GM12865 (cell line): Measurements from ENCODE around the gene ADAMTSL2.

Experiments used
- DNase-seq: peaks from one replicate; pipeline ENCODE4 v3.0.0; 2010; ENCODE audit warnings: low read depth
- H3K4me3 ChIP-seq: 2 replicates; pipeline ENCODE4 v1.5.1; 2011; ENCODE audit warnings: mild to moderate bottlenecking, low read depth, low read length, control low read depth
- TF ChIP-seq, protein P1 (sequence below): IDR thresholded peaks from 2 replicates; pipeline ENCODE4 v1.5.1; 2011; ENCODE audit warnings: low read length, control low read depth, low read depth, inconsistent platforms; ENCODE audit not compliant: insufficient read depth; ENCODE audit errors: missing control alignments

Gene ADAMTSL2

DNA sequence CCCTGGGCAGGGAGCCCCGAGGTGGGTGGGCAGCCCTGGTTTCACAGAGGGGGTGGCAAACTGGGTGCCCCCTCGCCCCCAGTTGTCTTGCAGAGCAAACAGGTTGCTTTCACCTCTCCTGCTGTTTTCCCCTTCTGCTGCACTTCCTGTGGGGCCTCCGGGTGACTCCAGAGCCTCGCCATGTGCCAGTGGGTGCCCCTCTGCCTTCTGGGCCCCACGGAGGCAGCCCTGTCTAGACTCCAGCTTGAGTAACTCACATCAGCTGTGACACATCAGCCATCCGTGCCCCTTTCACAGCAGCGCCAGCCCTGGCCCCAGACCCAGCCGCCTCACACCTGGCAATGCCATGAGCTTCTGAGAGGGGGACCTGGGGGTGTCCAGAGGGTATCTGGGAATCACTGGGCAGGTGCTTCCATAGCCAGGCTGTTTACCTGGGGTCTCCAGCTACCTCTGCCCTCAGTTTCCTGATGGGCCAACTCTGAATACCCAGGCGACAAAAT, 36.9 kb downstream of the ADAMTSL2 start:
- H3K4me3 ChIP-seq = no peak overlapping the region
- DNase-seq = no peak
- TF ChIP-seq, protein P1, sequence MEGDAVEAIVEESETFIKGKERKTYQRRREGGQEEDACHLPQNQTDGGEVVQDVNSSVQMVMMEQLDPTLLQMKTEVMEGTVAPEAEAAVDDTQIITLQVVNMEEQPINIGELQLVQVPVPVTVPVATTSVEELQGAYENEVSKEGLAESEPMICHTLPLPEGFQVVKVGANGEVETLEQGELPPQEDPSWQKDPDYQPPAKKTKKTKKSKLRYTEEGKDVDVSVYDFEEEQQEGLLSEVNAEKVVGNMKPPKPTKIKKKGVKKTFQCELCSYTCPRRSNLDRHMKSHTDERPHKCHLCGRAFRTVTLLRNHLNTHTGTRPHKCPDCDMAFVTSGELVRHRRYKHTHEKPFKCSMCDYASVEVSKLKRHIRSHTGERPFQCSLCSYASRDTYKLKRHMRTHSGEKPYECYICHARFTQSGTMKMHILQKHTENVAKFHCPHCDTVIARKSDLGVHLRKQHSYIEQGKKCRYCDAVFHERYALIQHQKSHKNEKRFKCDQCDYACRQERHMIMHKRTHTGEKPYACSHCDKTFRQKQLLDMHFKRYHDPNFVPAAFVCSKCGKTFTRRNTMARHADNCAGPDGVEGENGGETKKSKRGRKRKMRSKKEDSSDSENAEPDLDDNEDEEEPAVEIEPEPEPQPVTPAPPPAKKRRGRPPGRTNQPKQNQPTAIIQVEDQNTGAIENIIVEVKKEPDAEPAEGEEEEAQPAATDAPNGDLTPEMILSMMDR = no peak

DNA sequence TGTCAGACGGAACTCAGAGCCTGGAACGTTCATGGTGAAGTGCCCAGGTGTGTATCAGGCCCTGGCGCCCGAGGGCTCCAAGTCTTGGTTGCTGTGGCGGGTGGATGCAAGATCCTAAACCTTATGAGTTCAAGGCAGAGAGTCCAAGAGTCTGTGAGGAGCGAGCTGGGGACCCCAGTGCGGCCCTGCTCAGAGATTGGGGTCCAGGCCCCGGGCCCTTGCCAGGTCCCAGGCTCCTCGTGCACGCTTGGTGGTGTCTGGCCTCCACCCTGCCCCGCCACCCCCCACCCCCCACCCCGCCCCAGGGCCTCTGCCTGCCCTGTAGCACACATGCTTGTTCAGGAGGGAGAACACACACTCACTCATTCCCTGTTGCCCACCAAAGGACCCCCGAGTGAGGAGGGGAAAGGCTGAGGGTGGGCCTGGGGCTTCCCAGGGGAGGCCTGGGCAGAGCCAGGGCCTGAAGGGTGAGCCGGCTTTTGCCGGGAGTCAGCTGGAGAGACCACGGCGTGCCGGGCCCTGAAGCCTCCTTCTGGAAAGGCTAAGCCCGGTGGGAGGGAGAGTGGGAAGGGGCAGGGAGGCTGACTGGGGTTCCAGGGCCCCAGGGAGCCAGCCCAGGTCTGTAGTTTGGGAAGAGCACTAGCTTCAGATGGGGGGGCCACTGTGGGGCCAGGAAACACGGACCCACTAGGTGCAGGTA, 37.5 kb downstream of the ADAMTSL2 start:
- TF ChIP-seq, protein P1 = no peak
- H3K4me3 ChIP-seq = no peak overlapping the region
- DNase-seq = no peak

DNA sequence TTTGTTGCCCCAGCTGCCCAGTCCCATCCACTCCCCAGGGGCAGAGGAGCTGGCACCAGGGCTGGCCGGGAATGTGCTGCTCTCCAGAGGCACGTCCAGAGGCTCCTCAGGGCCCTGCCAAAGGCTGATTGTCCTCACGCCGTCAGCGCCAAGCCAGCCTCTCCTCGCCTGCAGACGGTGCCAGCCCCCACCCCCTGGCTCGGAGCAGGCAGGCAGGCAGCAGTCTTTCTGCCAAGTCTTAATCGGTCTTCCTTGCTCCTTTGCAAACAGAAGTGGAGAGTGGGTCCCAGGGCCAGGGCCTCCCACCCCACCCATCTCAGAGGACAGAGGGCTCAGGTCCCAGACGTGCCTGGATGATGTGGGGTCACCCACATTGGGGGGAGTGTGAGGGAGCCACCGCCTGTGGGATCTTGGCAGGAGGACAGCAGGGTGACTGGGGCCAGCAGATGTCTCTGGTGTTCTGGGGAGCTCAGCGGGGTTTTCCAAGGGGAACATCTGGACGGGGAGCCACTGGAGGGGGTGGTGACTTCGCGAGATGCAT, 38.4 kb downstream of the ADAMTSL2 start:
- TF ChIP-seq, protein P1 = no peak
- no peak overlapping the region for H3K4me3 ChIP-seq
- DNase-seq = no peak

DNA sequence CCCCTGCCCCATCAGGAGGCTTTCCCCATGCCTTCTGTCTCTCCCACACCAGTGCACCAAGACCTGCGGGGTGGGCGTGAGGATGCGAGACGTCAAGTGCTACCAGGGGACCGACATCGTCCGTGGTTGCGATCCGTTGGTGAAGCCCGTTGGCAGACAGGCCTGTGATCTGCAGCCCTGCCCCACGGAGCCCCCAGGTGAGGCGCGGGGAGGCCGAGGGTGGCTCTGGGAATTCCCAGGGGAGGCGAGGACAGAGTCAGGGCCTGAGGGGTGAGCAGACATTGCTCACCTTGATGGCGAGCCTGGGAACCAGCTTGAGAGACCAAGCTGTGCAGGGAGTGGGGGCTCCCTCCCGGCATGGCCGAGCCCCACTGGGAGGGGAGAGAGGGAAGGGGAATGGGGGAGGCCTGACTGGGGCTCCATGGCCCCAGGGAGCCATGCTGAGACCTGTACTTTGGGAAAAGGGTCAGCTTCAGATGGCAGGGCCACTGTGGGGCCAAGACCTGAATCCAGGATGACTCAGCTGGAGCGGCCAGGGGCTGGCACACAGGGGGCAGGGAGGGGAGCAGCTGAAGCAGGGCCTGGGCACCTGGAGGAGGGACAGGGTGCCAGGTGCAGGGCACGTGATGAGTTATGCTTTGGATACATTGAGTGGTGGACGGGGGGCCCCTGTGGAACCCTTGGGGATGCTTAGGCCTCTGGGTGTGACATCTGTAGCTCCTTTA, 39.4 kb downstream of the ADAMTSL2 start:
- TF ChIP-seq, protein P1 = no peak
- DNase-seq = no peak
- no peak overlapping the region for H3K4me3 ChIP-seq

DNA sequence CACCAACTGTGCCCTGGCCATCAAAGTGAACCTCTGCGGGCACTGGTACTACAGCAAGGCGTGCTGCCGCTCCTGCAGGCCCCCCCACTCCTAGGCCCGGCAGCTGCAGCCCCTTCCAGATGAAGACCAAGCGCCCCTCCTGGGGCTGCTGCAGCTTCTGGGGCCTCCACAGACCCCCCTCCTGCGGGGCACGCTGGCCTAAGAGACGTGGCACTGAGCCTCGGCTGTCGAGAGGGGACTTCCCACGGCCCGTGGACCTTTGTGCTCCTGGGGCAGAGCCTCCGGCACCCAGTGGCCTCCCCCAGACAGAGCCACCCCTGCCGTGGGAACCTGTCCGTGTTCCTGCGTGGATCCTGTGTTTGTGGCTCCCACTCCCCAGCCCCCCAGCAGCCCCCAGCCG, 40.3 kb downstream of the ADAMTSL2 start:
- TF ChIP-seq, protein P1 = no peak
- DNase-seq = no peak
- no peak overlapping the region for H3K4me3 ChIP-seq

DNA sequence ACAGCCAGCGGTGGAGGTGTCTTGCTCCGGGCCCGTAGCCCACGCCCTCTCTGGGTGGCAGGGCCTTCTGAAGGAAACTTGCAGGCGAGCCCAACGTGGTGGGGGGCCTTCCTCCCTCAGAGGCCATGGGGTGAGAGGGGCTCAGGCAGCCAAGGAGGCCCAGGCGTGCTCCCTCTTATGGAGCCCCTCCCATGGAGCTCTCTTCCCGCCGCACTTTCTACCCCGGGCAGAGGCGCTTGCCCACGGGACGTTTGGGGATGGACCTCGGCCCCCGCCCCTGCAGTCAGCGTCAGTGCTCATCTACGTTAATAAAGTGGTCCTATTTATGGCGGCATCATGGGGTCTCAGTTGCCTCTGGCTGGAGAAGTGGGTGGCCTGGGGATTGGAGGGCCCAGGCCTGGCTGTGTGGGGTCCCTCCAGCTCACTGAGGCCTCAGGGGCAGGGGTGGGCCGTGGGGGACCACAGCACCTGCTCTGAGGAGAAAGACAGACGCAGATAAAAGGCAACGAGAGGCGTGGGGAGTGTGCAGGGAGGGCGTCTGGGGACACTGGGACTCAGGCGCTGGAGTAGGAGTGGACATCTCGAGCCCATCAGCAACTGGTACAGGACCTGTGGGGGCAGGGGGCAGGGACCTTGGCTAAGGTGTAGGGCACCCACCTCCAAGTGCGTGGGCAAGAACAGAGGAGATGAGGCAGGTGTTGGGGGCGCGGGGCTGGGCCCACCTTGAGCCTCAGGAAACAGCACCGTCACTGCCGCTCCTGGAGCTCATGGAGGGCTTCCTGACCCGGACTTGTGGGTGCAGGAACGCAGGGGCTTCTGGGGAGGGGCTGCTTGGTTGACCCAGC, 40.9 kb downstream of the ADAMTSL2 start:
- no peak for DNase-seq
- TF ChIP-seq, protein P1 = no peak
- H3K4me3 ChIP-seq = no peak overlapping the region
